Panc1 (cell line): ENCODE data around the gene SLC39A2.

ENCODE experiments used
- CTCF ChIP-seq: fragments of 450-650 bp; IDR thresholded peaks from 2 replicates; pipeline ENCODE4 v1.5.1; 2017; ENCODE audit warnings: mild to moderate bottlenecking
- POLR2AphosphoS5 ChIP-seq: IDR thresholded peaks from 2 replicates; pipeline ENCODE4 v1.6.1; 2012; ENCODE audit warnings: mild to moderate bottlenecking, low read depth, low read length, moderate library complexity
- REST ChIP-seq, 2 experiments: IDR thresholded peaks; 2 replicates each; pipeline ENCODE4 v1.6.1; 2011 to 2012; ENCODE audit warnings: low read depth in 2 of 2, control low read depth in 1 of 2, low read length in 1 of 2, mild to moderate bottlenecking in 1 of 2, moderate library complexity in 1 of 2; ENCODE audit not compliant: insufficient read depth in 1 of 2
- SIN3A ChIP-seq: IDR thresholded peaks from 2 replicates; pipeline ENCODE4 v1.6.1; 2012; ENCODE audit warnings: low read depth, mild to moderate bottlenecking, low read length, moderate library complexity, borderline replicate concordance; ENCODE audit not compliant: insufficient read depth
- TCF7L2 ChIP-seq: IDR thresholded peaks from 2 replicates; pipeline ENCODE4 v1.6.1; 2011; ENCODE audit warnings: mild to moderate bottlenecking, low read depth, low read length, inconsistent platforms

DNA sequence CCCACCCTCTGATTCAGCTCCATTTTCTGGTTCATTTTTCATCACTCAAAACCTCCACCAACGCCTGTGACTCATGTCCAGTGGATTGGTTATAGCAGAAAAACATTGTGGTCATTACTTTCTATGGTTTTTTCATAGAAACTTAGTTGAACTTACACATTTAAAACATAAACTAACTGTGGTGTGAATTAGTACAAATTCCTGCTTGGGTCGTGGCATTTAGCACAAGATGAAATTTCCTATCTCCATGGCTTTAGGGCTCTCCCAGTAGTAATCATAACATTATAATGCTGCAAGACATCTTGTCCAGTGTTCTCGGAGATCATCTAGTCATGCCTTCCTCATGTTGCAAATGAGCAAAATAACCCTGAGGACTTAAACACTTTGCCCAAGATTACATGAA, 50.2 kb downstream of the SLC39A2 start:
- TF ChIP-seq POLR2AphosphoS5 (no peak), CTCF (no peak), REST (IDR thresholded peaks at IDR 0.05; ENCODE audit: insufficient read depth in 1 of 2, low read depth in 2 of 2, low read length in 1 of 2) (no peak), SIN3A (no peak), TCF7L2 (no peak)
